GM12801 (cell line): ENCODE measurements around the gene PSEN1.

Source experiments
- TF ChIP-seq, protein P1 (sequence below): IDR thresholded peaks from one replicate; pipeline ENCODE4 v1.5.1; 2011; ENCODE audit warnings: control low read depth; ENCODE audit not compliant: insufficient read length; ENCODE audit errors: extremely low read depth

The PSEN1 gene

DNA sequence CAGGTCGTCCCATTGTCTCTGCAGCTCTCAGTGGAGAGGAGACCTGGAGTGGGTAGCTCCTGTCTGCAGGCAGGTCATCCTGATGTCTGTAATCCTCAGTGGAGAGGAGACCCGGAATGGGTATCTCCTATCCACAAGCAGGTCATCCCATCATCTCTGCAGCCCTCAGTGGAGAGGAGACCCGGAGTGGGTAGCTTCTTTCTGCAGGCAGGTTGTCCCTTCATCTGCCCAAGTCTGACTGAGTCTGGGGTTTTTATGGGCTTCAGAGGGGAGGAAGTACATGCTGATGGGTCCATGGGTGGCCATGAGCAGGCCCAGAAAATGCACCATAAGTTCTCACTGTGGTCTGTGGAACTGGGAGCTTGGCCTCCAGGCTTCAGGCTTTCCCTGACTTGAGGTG is 72.1 kb downstream of the PSEN1 start:
- TF ChIP-seq, protein P1, sequence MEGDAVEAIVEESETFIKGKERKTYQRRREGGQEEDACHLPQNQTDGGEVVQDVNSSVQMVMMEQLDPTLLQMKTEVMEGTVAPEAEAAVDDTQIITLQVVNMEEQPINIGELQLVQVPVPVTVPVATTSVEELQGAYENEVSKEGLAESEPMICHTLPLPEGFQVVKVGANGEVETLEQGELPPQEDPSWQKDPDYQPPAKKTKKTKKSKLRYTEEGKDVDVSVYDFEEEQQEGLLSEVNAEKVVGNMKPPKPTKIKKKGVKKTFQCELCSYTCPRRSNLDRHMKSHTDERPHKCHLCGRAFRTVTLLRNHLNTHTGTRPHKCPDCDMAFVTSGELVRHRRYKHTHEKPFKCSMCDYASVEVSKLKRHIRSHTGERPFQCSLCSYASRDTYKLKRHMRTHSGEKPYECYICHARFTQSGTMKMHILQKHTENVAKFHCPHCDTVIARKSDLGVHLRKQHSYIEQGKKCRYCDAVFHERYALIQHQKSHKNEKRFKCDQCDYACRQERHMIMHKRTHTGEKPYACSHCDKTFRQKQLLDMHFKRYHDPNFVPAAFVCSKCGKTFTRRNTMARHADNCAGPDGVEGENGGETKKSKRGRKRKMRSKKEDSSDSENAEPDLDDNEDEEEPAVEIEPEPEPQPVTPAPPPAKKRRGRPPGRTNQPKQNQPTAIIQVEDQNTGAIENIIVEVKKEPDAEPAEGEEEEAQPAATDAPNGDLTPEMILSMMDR, result no peak

DNA sequence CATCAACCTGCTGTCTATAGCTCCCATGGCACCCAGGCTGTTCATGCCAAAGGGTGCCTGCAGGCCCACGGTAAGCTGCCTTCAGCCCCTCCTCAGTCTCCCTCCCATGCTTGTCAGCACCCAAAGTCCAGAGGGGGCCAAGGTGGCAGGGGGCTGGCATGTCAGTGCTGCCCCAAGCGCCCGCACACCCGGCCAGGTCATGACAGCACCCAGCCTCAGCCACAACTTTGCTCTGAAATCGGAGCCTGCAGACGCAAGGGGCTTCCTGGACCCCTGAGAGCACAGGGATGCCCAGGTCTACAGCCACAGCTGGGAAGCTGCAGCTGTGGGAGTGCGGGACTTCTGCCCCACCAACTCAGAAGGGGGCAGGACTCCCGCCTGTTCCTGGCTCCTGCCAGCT is 72.5 kb downstream of the PSEN1 start:
- TF ChIP-seq, protein P1, result no peak

GRCh38 chr14:73209953-73210352 is 73.6 kb downstream of the PSEN1 start:
- TF ChIP-seq, protein P1, result no peak

- TF ChIP-seq, protein P1, result no peak
Observed at GRCh38 chr14:73211251-73212040, 75.1 kb downstream of the PSEN1 start.

DNA sequence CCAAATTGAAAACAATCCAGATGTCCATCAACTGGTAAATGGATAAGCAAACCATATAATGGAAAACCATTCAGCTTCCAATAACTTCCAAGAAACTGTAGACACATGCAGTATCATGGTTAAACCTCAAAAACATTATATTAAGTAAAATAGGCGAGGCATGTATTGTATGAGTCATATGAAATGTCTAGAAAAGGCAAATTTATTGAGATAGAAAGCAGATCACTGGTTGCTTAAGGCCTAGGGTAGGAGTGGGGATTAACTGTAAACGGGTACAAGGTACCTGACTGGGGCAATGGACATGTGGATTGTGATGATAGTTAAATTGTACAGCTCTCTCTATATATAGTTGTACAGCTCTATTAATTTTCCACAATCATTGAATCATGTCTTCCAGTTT is 79.7 kb downstream of the PSEN1 start:
- TF ChIP-seq, protein P1, result no peak

- TF ChIP-seq, protein P1, result no peak
Observed at GRCh38 chr14:73217411-73217810, 81.1 kb downstream of the PSEN1 start.

DNA sequence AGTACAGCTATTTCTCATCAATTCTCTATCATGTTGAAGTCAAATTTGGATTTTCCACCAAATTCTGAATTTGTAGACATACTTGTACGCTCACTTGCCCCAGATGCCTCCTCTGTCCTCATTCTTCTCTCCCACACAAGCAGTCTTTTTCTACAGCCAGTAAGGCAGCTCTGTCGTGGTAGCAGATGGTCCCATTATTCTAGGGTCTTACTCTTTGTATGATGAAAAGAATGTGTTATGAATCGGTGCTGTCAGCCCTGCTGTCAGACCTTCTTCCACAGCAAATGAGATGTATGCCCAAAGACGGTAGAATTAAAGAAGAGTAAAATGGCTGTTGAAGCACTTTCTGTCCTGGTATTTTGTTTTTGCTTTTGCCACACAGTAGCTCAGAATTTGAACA is 83.8 kb downstream of the PSEN1 start:
- TF ChIP-seq, protein P1, result no peak
